CD4-positive, alpha-beta T cell treated with Interleukin-15 for 4 hours (primary cell): ENCODE measurements around the gene PRDM12.

Experiments used
- DNase-seq: peaks from one replicate; pipeline ENCODE4 v3.0.0-alpha.2; 2020; ENCODE audit warnings: low spot score

The PRDM12 gene

DNA sequence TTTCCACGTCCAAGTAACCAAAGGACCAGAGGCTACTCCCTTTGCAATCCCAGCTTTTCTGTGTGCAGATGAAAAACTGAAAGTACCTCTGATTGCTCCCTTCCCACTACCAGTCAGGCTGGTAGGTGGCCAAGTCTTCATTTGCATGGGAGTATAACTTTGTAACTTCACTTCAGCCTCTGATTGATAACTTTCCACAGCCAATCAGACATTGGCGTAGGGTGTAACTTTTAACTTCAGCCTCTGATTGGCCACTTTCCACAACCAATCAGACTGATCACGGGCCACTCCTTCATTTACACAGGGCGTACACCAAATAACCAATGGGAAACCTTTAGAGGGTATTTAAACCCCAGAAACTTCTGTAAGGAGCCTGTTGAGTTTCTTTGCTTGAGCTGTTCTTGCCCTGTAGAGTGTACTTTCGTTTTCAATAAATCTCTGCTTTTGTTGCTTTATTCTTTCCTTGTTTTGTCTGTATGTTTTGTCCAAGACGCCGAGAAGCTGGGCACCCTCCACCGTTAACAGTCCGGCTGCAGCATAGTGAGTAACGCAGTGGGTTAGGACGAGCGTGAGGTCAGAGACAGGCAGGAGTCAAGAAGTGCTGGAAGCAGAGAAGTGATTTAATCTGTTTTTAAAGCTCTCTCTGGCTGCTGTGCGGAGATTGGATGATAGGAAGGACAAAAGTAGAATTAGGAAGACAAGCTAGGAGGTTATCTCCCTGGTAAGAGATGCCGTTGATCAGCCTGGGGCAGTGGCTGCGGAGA is 25.7 kb downstream of the PRDM12 start:
- DNase-seq = no peak

GRCh38 chr9:130692321-130692720 is 27.9 kb downstream of the PRDM12 start:
- no peak for DNase-seq

DNA sequence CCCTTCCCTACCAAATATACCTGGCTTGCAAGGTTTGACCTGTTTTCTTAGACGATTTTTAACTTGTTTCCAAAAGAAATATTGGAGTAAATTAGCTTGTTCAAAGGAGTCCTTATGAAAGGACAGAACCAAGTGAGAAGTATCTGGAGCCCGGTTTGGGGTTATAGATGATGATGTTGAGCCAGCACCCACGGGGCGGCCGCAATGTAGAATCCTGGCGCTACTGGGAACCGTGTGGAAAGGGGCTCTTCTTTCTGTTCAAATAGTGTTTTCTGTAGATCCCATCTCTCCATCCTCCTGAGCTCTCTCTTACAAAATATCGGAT is 28.7 kb downstream of the PRDM12 start:
- no peak for DNase-seq

DNA sequence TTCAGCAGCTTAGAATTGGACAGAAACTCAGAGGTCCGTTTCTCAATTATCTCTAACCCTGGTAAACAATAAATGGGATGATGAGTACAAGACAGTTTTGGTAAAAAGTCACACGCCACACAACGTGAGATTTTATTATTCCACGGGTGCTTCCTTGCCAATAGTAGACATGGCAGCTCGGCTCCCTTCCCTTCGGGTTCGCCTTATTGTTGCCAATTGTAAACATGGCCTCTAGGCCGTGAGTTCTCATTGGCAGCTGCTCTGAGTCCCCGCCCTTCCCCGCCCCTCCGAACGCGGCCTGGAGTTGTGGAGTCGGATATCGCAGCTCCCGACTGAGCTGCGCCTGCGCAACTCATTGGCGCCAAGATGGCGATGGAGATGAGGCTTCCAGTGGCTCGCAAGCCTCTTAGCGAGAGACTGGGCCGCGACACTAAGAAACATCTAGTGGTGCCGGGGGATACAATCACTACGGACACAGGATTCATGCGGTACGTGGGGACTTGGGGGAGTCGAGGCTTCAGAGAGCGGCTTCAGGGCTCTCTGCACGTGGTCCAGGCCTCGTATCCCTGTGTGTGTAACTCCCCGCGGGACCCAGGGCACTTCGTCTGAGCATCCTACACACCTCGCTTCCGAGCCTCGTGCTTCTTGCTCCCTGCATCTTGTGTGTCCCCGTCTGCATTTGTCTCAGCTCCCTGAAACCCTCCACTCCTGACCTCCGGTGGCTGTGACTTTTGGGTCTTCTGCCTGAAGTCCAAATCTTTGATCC is 29.2 kb downstream of the PRDM12 start, which contains the start of gene EXOSC2:
Gene EXOSC2 (plus strand): TSS at position 355 of the 766 bp plus-strand sequence. CDS start 12 bp downstream, at position 367.
- DNase-seq = peak; percentile 99

- no peak for DNase-seq
Observed at GRCh38 chr9:130694205-130694604, 29.8 kb downstream of the PRDM12 start.

- DNase-seq = no peak
Observed at GRCh38 chr9:130696139-130696650, 31.8 kb downstream of the PRDM12 start.

DNA sequence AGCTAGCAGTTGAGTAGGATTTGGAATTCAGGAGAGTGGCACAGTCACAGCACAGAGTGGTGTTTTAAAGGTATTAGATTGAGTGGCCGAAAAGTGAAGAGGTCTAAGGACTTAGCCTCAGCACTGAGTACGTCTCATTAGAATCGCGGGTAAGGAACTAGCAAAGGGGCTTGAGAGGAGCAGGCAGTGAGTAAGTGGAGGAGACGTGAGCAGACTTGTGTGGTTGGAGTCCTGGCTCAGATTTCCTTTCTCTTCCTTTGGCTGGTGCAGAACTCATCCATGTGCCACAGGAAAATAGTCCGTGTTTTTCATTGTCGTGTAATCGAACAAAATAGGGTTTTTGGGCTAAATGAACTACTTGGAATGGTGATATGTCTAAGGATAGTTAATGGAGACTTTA is 32.6 kb downstream of the PRDM12 start:
- DNase-seq = no peak

DNA sequence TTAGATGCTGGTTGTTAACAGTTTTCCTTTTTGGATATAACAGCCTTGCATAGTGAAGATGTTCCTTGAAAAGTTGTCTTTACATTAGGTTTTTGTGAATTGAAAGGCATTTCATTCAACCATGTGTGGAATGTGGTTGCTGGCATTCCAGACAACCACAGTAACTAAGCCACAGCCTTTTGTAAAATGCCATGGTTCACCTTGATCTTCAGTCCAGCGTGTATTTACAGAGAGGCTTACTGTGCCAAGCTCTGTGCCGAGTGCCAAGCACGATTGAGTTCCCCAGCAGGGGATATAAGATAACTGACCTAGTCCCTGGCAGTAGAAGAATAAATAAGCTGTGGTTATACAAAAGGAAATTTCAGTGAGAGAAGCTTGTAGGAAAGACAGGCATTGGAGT is 34.1 kb downstream of the PRDM12 start:
- DNase-seq = no peak

GRCh38 chr9:130699047-130699446 is 34.7 kb downstream of the PRDM12 start:
- DNase-seq = no peak

GRCh38 chr9:130701059-130702022 is 36.9 kb downstream of the PRDM12 start:
- DNase-seq = peak; percentile 68

- DNase-seq = no peak
Observed at GRCh38 chr9:130703501-130703900, 39.1 kb downstream of the PRDM12 start.

DNA sequence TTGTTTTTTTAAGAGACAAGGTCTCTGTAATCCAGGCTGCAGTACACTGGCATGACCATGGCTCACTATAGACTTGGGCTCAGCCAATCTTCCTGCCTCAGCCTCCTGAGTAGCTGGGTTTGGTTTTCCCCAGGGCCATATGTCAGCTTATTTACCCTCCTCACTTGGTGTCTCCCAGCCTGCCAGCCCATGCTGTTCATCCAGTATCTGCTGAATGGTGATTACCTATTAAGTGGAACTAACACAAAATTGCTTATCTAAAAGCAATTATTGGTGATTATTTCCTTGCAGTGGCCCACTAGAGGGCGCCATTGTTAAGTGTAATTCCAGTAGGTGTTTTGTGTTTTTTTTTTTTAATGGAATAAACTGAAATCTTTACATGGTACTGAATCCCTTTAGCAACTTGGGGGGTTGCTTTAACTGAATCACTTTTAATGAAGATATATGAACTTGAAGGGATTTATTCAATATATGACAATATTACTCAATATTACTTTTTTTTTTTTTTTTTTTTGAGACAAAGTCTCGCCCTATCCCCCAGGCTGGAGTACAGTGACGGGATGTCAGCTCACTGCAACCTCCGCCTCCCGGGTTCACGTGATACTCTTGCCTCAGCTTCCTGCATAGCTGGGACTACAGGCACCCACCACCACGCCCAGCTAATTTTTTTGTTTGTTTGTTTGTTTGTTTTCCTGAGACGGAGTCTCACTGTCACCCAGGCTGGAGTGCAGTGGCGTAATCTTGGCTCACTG is 43.0 kb downstream of the PRDM12 start:
- peak; percentile 74 for DNase-seq

- no peak for DNase-seq
Observed at GRCh38 chr9:130710822-130711352, 46.5 kb downstream of the PRDM12 start.

DNA sequence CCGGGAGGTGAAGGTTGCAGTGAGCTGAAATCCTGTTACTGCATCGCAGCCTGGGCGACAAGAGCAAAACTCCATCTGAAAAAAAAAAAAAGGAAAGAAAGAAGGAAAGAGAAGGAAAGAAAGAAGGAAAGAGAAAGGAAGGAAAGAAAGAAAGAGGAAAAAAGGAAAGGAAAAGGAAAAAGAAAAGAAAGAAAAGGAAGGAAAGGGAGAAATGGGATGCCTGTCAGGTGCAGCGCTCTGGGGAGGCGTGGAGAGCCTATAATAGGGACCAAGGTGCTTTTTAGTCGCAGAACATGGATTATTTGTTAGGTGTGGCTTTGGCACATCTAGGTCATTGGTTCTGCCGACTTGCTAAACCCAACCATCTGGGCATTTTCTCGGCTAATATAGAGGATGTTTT is 47.1 kb downstream of the PRDM12 start:
- no peak for DNase-seq

DNA sequence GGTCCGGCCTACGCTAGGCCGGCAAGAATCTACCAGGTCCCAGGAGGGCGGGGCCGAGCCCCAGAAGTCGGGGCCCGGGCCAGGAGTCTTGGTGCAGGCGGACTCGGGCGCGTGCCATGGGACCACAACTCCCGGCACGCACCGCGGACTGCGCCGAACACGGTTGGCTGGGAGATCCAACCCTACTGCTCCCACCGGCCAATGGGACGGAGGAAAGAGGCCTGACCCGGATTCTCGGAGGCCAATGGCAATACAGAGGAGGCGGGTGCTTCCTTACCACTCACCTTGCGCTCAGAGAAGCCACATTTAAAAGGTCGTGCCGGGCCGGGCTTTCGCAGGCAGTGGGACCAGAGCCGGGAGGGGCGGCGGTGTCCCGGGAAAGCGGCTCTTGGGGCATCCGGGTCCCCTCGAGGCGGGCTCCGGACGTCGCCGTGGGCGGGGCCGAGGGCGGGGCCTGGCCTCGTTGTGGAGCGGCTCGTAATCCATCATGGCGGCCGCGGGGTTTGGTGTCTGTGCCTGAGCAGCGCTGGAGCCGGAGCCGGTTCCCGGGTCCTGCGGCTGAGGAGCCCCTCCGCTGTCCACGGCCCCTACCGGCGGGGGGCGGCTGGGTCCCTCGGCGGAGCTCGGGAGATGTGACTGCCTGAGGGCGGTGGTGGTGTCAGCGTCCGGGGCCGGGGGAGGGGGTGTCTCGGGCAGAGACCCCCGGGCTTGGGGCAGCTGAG is 48.3 kb downstream of the PRDM12 start:
- peak; percentile 96 for DNase-seq

- DNase-seq = no peak
Observed at GRCh38 chr9:130713286-130713960, 49.0 kb downstream of the PRDM12 start.

DNA sequence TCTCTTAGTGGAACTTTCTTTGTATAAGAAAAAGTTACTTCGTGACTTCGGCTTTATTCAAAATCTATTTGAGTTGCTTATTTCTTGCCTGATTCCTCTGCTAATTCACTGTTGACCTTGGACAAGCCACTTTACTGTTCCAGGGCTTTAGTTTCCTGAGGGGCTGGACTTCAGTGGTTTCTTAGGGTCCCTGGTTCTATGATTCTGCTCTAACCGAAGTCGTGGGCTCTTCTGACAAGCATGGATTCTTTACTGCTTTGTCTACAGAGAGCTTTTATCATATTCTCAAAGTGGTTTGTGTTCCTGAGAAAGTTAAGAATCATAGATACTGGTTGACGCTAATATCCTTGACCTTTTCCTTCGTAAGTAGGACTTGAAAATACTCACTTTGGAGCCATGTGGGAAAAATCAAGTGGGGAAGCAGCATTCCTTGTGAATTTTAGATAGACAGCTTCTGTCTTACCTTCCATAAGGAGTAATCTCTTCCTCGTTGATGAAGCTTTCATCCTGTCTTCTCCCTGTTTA is 50.3 kb downstream of the PRDM12 start:
- DNase-seq = no peak

DNA sequence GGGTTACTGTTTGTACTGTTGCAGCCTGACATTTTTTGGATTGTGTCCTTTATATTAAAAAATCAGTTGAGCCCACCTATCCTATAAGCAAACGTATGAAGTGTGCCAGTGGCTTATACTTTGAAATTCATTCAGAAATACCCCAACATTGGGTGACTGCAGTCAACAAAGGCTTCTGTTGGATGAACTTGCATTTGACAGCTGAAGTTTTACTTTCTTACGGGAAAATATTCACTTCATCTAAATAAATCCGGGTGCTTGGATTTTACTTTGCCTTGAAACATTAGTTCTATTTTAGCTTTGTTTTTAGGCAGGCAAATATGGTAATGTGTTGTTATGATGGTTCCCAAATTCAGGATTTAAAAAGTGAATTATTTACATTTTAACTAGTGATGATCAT is 50.9 kb downstream of the PRDM12 start:
- no peak for DNase-seq

- DNase-seq = no peak
Observed at GRCh38 chr9:130718562-130718961, 54.2 kb downstream of the PRDM12 start.

- no peak for DNase-seq
Observed at GRCh38 chr9:130720762-130721161, 56.4 kb downstream of the PRDM12 start.
